Hematopoietic multipotent progenitor cell treated with erythropoietin and hydrocortisone succinate and interleukin-3 and kit ligand, for 6 days (in vitro differentiated cells): ENCODE data around the gene PCP2.
A peak's percentile ranks its signal among the peaks of the same experiment; 100 is the strongest.

Source experiments
- DNase-seq: peaks from one replicate; pipeline ENCODE4 v3.0.0-alpha.2; 2015

The PCP2 gene

GRCh38 chr19:7661744-7662538 is 28.4 kb upstream of the PCP2 start:
- DNase-seq = no peak

GRCh38 chr19:7658219-7658686 is 24.7 kb upstream of the PCP2 start:
- DNase-seq = peak; percentile 23

GRCh38 chr19:7657131-7657751 is 23.7 kb upstream of the PCP2 start:
- peak; percentile 60 for DNase-seq

GRCh38 chr19:7655581-7655980 is 22.1 kb upstream of the PCP2 start:
- no peak for DNase-seq

- no peak for DNase-seq
Observed at GRCh38 chr19:7654401-7654800, 20.9 kb upstream of the PCP2 start.

- DNase-seq = peak; percentile 91
Observed at GRCh38 chr19:7652061-7652641, 18.6 kb upstream of the PCP2 start.

GRCh38 chr19:7650148-7650547 is 16.6 kb upstream of the PCP2 start:
- no peak for DNase-seq

- peak; percentile 56 for DNase-seq
Observed at GRCh38 chr19:7648265-7649014, 14.9 kb upstream of the PCP2 start.

- DNase-seq = no peak
Observed at GRCh38 chr19:7647156-7647555, 13.6 kb upstream of the PCP2 start.

GRCh38 chr19:7646426-7646700 is 12.8 kb upstream of the PCP2 start:
- DNase-seq = no peak

GRCh38 chr19:7645656-7646425 is 12.3 kb upstream of the PCP2 start:
- DNase-seq = no peak

- no peak for DNase-seq
Observed at GRCh38 chr19:7645163-7645562, 11.6 kb upstream of the PCP2 start.

GRCh38 chr19:7644550-7644877 is 11.0 kb upstream of the PCP2 start:
- DNase-seq = no peak

GRCh38 chr19:7643629-7644549 is 10.4 kb upstream of the PCP2 start:
- DNase-seq = peak; percentile 77

- DNase-seq = no peak
Observed at GRCh38 chr19:7643031-7643415, 9.5 kb upstream of the PCP2 start.

GRCh38 chr19:7642295-7643030 is 8.9 kb upstream of the PCP2 start:
- DNase-seq = no peak

- DNase-seq = no peak
Observed at GRCh38 chr19:7641290-7642276, 8.1 kb upstream of the PCP2 start.

- DNase-seq = no peak
Observed at GRCh38 chr19:7640803-7641202, 7.3 kb upstream of the PCP2 start.

GRCh38 chr19:7639863-7640348 is 6.4 kb upstream of the PCP2 start:
- no peak for DNase-seq
